ENCODE data around the gene SNTG2. TPM values are rescaled to one million over a fixed set of nuclear protein-coding genes. Genes with fewer than 3 reads are reported as not detected.

SNTG2 gene
- total RNA-seq, 1 donor from 2014 or later = 0.47 TPM

GRCh38 chr2:1170711-1171110 lies 220.1 kb downstream of the SNTG2 start:
- Mint-ChIP-seq H3K9me3 (peaks cover 2% of the 10 kb centered on the region), H3K4me3 (no peak overlapping the region), H3K27me3 (ENCODE audit: low read depth) (no peaks in the 10 kb centered on the region), H3K4me1 (peaks cover 9% of the 10 kb centered on the region), H3K36me3 (ENCODE audit: low read depth) (no peaks in the 10 kb centered on the region), H3K27ac (ENCODE audit: unreplicated experiment) (no peak overlapping the region)
- TF ChIP-seq CTCF (conservative IDR thresholded peaks at IDR 0.05) = no peak
- no peak for DNase-seq (ENCODE audit: low read depth, low spot score)

- Mint-ChIP-seq H3K9me3 (peaks cover 2% of the 10 kb centered on the region), H3K4me3 (no peak overlapping the region), H3K36me3 (ENCODE audit: low read depth) (peaks cover 2% of the 10 kb centered on the region), H3K27ac (ENCODE audit: unreplicated experiment) (no peak overlapping the region), H3K4me1 (peaks cover 9% of the 10 kb centered on the region), H3K27me3 (ENCODE audit: low read depth) (peaks cover 6% of the 10 kb centered on the region)
- no peak for DNase-seq (ENCODE audit: low read depth, low spot score)
- no peak for TF ChIP-seq CTCF (conservative IDR thresholded peaks at IDR 0.05)
These were observed 222.9 kb downstream of the SNTG2 start for GRCh38 chr2:1173528-1173927.

DNA sequence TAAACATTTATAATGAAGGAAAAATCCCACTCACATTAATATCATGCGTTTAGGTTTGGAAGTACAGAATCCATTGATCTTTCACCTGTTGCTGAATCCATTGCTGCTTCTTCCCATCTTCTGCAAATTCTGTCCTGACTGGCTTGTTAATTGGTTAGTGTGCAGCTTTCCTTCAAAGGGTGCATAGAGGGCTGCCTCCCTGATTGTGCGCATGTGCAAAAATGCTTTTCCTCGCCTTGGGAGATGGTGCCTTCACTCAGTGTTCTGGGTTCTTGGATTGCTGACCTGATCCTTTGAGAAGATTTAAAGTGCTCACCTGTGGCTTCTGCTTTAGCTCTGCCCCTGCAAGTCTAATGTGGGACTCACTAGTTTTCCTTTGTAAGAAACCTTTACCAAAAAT lies 231.2 kb downstream of the SNTG2 start:
- H3K9me3 Mint-ChIP-seq = peaks cover 13% of the 10 kb centered on the region
- no peak for DNase-seq (ENCODE audit: low read depth, low spot score)
- TF ChIP-seq CTCF (conservative IDR thresholded peaks at IDR 0.05) = no peak
- no peak overlapping the region for H3K4me3 Mint-ChIP-seq
- peaks cover 2% of the 10 kb centered on the region for H3K27me3 Mint-ChIP-seq (ENCODE audit: low read depth)
- H3K4me1 Mint-ChIP-seq = no peaks in the 10 kb centered on the region
- H3K27ac Mint-ChIP-seq (ENCODE audit: unreplicated experiment) = no peak overlapping the region
- peaks cover 12% of the 10 kb centered on the region for H3K36me3 Mint-ChIP-seq (ENCODE audit: low read depth)

DNA sequence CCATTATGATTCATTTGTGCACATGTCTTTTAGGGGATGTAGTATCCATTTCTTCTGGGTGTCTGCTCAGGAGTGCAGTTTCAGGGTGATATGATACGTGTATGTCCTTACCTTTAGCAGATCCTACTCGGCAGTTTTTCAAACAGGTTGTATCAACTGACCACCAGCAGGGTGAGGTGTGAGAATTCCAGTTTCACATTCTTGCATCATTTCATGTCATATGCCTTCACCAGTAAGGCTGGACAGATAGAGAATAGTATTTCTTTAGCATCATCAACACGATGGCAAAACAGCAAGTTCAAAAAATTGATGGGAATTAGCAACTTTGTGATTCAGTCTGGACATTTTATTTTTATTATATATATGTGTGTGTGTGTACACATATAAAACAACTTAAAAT lies 232.7 kb downstream of the SNTG2 start:
- no peak for DNase-seq (ENCODE audit: low read depth, low spot score)
- TF ChIP-seq CTCF (conservative IDR thresholded peaks at IDR 0.05) = no peak
- H3K4me1 Mint-ChIP-seq = no peaks in the 10 kb centered on the region
- H3K9me3 Mint-ChIP-seq = peaks cover 13% of the 10 kb centered on the region
- H3K36me3 Mint-ChIP-seq (ENCODE audit: low read depth) = peaks cover 11% of the 10 kb centered on the region
- no peak overlapping the region for H3K27ac Mint-ChIP-seq (ENCODE audit: unreplicated experiment)
- H3K4me3 Mint-ChIP-seq = no peak overlapping the region
- no peaks in the 10 kb centered on the region for H3K27me3 Mint-ChIP-seq (ENCODE audit: low read depth)

GRCh38 chr2:1186421-1186820 lies 235.8 kb downstream of the SNTG2 start:
- TF ChIP-seq CTCF (conservative IDR thresholded peaks at IDR 0.05) = no peak
- no peak overlapping the region for H3K4me3 Mint-ChIP-seq
- H3K27me3 Mint-ChIP-seq (ENCODE audit: low read depth) = no peaks in the 10 kb centered on the region
- no peak overlapping the region for H3K27ac Mint-ChIP-seq (ENCODE audit: unreplicated experiment)
- H3K4me1 Mint-ChIP-seq = no peaks in the 10 kb centered on the region
- H3K36me3 Mint-ChIP-seq (ENCODE audit: low read depth) = peaks cover 11% of the 10 kb centered on the region
- H3K9me3 Mint-ChIP-seq = peaks cover 13% of the 10 kb centered on the region
- DNase-seq (ENCODE audit: low read depth, low spot score) = no peak

DNA sequence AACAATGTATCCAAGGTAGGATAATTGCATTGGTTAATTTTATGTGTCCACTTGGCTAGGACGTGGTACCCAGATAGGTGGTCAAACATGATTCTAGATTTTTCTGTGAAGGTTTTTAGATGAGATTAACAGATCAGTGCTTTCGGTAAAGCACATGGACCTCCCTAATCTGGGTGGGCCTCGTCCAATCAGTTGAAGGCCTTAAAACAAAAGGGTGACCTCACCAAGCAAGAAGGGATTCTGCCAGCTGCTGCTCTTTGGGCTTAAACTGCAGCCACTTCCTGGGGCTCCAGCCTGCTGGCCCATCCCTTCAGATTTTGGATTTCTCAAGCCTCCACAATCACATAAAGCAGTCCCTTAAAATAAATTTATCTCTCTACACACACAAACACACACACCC lies 236.5 kb downstream of the SNTG2 start:
- Mint-ChIP-seq H3K9me3 (peaks cover 13% of the 10 kb centered on the region), H3K4me1 (no peaks in the 10 kb centered on the region), H3K36me3 (ENCODE audit: low read depth) (peaks cover 11% of the 10 kb centered on the region), H3K27ac (ENCODE audit: unreplicated experiment) (no peak overlapping the region), H3K4me3 (no peak overlapping the region), H3K27me3 (ENCODE audit: low read depth) (no peaks in the 10 kb centered on the region)
- TF ChIP-seq CTCF (conservative IDR thresholded peaks at IDR 0.05) = no peak
- DNase-seq (ENCODE audit: low read depth, low spot score) = no peak
